ENCODE results near the gene FBXW9.

DNA sequence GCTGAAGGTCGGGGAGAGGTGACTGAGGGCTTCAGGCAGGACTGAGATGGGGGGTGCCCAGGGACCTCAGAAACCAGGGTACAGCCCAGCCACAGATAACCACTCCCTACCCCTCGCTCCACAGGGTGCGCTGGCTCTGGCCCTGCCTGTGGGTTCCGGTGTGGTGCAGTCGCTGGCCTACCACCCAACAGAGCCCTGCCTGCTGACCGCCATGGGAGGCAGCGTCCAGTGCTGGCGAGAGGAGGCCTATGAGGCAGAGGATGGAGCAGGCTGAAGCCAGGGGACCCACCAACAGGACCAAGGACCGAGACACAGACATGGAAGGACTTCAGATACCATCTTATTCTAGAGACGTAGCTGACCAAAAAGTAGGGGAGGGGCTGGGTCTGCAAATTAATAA is 21.0 kb downstream of the FBXW9 start:
- TF ChIP-seq EP300 (conservative IDR thresholded peaks at IDR 0.05; ENCODE audit: poor library complexity, severe bottlenecking): no peak
- TF ChIP-seq, protein P1, sequence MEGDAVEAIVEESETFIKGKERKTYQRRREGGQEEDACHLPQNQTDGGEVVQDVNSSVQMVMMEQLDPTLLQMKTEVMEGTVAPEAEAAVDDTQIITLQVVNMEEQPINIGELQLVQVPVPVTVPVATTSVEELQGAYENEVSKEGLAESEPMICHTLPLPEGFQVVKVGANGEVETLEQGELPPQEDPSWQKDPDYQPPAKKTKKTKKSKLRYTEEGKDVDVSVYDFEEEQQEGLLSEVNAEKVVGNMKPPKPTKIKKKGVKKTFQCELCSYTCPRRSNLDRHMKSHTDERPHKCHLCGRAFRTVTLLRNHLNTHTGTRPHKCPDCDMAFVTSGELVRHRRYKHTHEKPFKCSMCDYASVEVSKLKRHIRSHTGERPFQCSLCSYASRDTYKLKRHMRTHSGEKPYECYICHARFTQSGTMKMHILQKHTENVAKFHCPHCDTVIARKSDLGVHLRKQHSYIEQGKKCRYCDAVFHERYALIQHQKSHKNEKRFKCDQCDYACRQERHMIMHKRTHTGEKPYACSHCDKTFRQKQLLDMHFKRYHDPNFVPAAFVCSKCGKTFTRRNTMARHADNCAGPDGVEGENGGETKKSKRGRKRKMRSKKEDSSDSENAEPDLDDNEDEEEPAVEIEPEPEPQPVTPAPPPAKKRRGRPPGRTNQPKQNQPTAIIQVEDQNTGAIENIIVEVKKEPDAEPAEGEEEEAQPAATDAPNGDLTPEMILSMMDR (IDR thresholded peaks at IDR 0.05; ENCODE audit: poor library complexity, severe bottlenecking): no peak
- TF ChIP-seq TAF1 (IDR thresholded peaks at IDR 0.05; ENCODE audit: low read depth): no peak
- TF ChIP-seq POLR2AphosphoS5 (IDR thresholded peaks at IDR 0.05): no peak
- TF ChIP-seq, protein P2, sequence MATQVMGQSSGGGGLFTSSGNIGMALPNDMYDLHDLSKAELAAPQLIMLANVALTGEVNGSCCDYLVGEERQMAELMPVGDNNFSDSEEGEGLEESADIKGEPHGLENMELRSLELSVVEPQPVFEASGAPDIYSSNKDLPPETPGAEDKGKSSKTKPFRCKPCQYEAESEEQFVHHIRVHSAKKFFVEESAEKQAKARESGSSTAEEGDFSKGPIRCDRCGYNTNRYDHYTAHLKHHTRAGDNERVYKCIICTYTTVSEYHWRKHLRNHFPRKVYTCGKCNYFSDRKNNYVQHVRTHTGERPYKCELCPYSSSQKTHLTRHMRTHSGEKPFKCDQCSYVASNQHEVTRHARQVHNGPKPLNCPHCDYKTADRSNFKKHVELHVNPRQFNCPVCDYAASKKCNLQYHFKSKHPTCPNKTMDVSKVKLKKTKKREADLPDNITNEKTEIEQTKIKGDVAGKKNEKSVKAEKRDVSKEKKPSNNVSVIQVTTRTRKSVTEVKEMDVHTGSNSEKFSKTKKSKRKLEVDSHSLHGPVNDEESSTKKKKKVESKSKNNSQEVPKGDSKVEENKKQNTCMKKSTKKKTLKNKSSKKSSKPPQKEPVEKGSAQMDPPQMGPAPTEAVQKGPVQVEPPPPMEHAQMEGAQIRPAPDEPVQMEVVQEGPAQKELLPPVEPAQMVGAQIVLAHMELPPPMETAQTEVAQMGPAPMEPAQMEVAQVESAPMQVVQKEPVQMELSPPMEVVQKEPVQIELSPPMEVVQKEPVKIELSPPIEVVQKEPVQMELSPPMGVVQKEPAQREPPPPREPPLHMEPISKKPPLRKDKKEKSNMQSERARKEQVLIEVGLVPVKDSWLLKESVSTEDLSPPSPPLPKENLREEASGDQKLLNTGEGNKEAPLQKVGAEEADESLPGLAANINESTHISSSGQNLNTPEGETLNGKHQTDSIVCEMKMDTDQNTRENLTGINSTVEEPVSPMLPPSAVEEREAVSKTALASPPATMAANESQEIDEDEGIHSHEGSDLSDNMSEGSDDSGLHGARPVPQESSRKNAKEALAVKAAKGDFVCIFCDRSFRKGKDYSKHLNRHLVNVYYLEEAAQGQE (IDR thresholded peaks at IDR 0.05; ENCODE audit: borderline replicate concordance): no peak
- no peak for TF ChIP-seq EZH2 (IDR thresholded peaks at IDR 0.05; ENCODE audit: borderline replicate concordance, insufficient read depth, low read length, poor library complexity, severe bottlenecking)
- no peak for TF ChIP-seq RAD21 (conservative IDR thresholded peaks at IDR 0.05)
- TF ChIP-seq SMC3 (conservative IDR thresholded peaks at IDR 0.05; ENCODE audit: poor library complexity): no peak

All from neural cell (in vitro differentiated cells).